ENCODE measurements around the gene EPB41L4A.
"Not testable (repeated sequence)": the region's sequence is repeated elsewhere in the genome, so short reads cannot be mapped to it uniquely, and the experiment has no call there.

Gene EPB41L4A

DNA sequence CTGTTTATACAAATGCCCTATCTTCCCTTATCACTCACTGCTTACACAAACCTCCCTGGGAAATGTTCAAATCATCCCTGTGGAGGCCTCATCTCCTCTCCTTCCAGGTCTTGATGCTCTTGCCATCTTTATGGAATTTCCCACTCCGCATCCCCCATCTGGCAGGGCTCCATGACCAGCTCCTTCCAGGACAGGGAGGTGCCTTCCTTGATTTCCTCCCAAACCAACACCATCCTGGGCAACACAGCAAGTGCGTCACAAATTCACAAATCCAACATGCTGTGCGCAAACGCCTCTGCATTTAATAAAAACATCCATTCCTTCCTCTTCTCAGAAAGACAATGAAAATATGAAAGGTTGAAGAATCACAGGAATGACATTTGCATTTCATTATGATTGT lies 51.7 kb downstream of the EPB41L4A start:
- Histone ChIP-seq H2BK120ac (ENCODE audit: low read depth, low read length) (no peak overlapping the region), H3K18ac (ENCODE audit: low read length) (no peak overlapping the region), H3K27ac (ENCODE audit: low read depth, low read length) (no peak overlapping the region), H2AK5ac (ENCODE audit: low read length) (no peak overlapping the region), H4K8ac (ENCODE audit: low read depth, low read length) (no peak overlapping the region), H3K23ac (ENCODE audit: low read length) (no peak overlapping the region), H3K79me1 (ENCODE audit: low read length) (no peaks in the 10 kb centered on the region), H3K4me2 (ENCODE audit: low read length) (no peak overlapping the region), H3K4me3 (ENCODE audit: low read length) (no peak overlapping the region), H3K79me2 (ENCODE audit: control insufficient read depth, insufficient read depth, low read length) (no peaks in the 10 kb centered on the region), H3K4me1 (ENCODE audit: control insufficient read depth, low read depth, low read length) (peaks cover 1% of the 10 kb centered on the region), H2BK15ac (replicated peaks; ENCODE audit: low read depth) (no peak overlapping the region), H3K4ac (ENCODE audit: low read depth, low read length) (no peak overlapping the region), H2BK5ac (ENCODE audit: low read length) (no peak overlapping the region), H3K9ac (ENCODE audit: low read length) (no peak overlapping the region), H3K36me3 (ENCODE audit: control insufficient read depth, insufficient read depth, low read length) (no peaks in the 10 kb centered on the region), H3K27me3 (ENCODE audit: insufficient read depth, low read length, poor library complexity) (no peaks in the 10 kb centered on the region), H3K56ac (ENCODE audit: low read length) (no peak overlapping the region), H4K5ac (ENCODE audit: low read length) (no peak overlapping the region)
- no peak for DNase-seq
- WGBS (ENCODE audit: extremely low coverage, insufficient coverage, low lambda C conversion rate), result no CpG with 5 or more reads among the region's 4 CpGs

DNA sequence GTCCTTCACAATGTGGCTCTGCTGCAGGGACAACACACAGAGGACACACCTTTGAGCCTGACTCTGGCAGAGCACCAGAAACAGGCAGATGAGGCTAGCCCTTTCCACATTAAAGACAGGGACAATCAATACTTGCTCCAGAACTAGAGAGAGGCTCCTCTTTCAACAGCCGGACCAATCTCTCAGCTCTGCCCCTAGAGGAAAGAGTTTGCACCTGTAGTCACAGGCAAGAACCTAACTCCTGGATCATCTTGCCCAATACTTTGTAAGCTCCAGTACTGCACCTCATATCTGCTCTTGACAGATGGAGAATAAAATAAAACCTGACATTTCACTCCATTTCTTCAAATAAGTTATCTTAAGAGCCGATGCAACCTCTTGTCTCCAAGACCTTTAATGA lies 52.1 kb downstream of the EPB41L4A start:
- H3K23ac ChIP-seq (ENCODE audit: low read length), result no peak overlapping the region
- H3K4me2 ChIP-seq (ENCODE audit: low read length), result no peak overlapping the region
- no peak overlapping the region for H2BK15ac ChIP-seq (replicated peaks; ENCODE audit: low read depth)
- H3K27ac ChIP-seq (ENCODE audit: low read depth, low read length), result no peak overlapping the region
- H2AK5ac ChIP-seq (ENCODE audit: low read length), result no peak overlapping the region
- peak; percentile 70 for DNase-seq
- no peaks in the 10 kb centered on the region for H3K79me1 ChIP-seq (ENCODE audit: low read length)
- H3K9ac ChIP-seq (ENCODE audit: low read length), result no peak overlapping the region
- peaks cover 1% of the 10 kb centered on the region for H3K4me1 ChIP-seq (ENCODE audit: control insufficient read depth, low read depth, low read length)
- no peaks in the 10 kb centered on the region for H3K79me2 ChIP-seq (ENCODE audit: control insufficient read depth, insufficient read depth, low read length)
- H3K56ac ChIP-seq (ENCODE audit: low read length), result no peak overlapping the region
- H3K27me3 ChIP-seq (ENCODE audit: insufficient read depth, low read length, poor library complexity), result no peaks in the 10 kb centered on the region
- no peak overlapping the region for H4K5ac ChIP-seq (ENCODE audit: low read length)
- no peak overlapping the region for H3K18ac ChIP-seq (ENCODE audit: low read length)
- no peak overlapping the region for H2BK120ac ChIP-seq (ENCODE audit: low read depth, low read length)
- H2BK5ac ChIP-seq (ENCODE audit: low read length), result no peak overlapping the region
- no peak overlapping the region for H3K4ac ChIP-seq (ENCODE audit: low read depth, low read length)
- no peak overlapping the region for H3K4me3 ChIP-seq (ENCODE audit: low read length)
- H4K8ac ChIP-seq (ENCODE audit: low read depth, low read length), result no peak overlapping the region
- no peaks in the 10 kb centered on the region for H3K36me3 ChIP-seq (ENCODE audit: control insufficient read depth, insufficient read depth, low read length)
- no CpG with 5 or more reads among the region's 2 CpGs for WGBS (ENCODE audit: extremely low coverage, insufficient coverage, low lambda C conversion rate)

DNA sequence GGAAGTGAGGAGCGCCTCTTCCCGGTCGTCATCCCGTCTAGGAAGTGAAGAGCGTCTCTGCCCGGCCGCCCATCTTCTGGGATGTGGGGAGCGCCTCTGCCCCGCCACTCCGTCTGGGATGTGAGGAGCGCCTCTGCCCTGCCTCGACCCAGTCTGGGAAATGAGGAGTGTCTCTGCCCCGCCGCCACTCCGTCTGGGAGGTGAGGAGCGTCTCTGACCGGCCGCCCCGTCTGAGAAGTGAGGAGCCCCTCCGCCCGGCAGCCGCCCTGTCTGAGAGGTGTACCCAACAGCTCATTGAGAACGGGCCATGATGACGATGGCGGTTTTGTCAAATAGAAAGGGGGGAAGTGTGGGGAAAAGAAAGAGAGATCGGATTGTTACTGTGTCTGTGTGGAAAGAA lies 58.3 kb downstream of the EPB41L4A start:
- not testable (repeated sequence) for H3K18ac ChIP-seq (ENCODE audit: low read length)
- WGBS (ENCODE audit: extremely low coverage, insufficient coverage, low lambda C conversion rate), result no CpG with 5 or more reads among the region's 26 CpGs

DNA sequence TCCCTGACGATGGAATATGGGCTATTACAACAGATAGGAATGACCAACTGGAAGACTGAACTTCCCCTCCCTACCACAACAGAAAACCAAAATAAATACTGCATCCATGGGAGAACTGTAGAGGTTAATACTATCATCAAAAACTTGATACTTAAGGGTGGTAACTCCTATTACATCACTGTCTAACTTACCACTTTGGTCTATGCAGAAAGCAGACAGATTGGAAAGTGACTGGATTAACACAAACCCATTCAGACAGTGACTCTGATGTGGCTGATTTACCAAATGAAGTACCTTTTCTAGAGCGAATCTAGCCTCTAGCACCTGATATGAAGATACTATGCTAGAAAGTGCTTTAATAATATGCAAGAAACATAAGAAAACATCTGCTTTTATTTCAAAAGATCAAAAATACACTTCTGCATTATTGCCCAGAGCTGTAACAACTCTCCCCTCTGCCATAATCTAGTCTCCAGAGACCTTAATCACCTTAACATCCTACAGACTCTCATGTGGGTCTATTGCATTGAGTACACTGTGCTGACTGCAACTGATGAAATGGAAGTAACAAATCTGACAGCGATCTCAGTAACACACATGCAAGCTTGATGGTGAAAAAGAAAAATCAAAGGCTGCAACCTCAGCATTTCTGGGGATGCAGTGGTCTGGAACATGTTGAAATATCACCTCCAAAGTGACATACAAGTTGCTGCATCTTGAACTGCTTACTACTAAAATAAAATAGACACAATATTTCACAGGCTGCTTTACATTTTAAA lies 62.7 kb downstream of the EPB41L4A start:
- no peaks in the 10 kb centered on the region for H3K27me3 ChIP-seq (ENCODE audit: insufficient read depth, low read length, poor library complexity)
- no peak overlapping the region for H3K56ac ChIP-seq (ENCODE audit: low read length)
- H3K23ac ChIP-seq (ENCODE audit: low read length), result no peak overlapping the region
- DNase-seq, result no peak
- no peak overlapping the region for H2BK5ac ChIP-seq (ENCODE audit: low read length)
- no peaks in the 10 kb centered on the region for H3K79me2 ChIP-seq (ENCODE audit: control insufficient read depth, insufficient read depth, low read length)
- no peak overlapping the region for H3K18ac ChIP-seq (ENCODE audit: low read length)
- no peak overlapping the region for H2BK15ac ChIP-seq (replicated peaks; ENCODE audit: low read depth)
- no peak overlapping the region for H3K4ac ChIP-seq (ENCODE audit: low read depth, low read length)
- no CpG with 5 or more reads among the region's 3 CpGs for WGBS (ENCODE audit: extremely low coverage, insufficient coverage, low lambda C conversion rate)
- no peak overlapping the region for H4K8ac ChIP-seq (ENCODE audit: low read depth, low read length)
- H3K4me3 ChIP-seq (ENCODE audit: low read length), result no peak overlapping the region
- H3K79me1 ChIP-seq (ENCODE audit: low read length), result no peaks in the 10 kb centered on the region
- H3K4me2 ChIP-seq (ENCODE audit: low read length), result no peak overlapping the region
- no peak overlapping the region for H2AK5ac ChIP-seq (ENCODE audit: low read length)
- no peak overlapping the region for H4K5ac ChIP-seq (ENCODE audit: low read length)
- no peaks in the 10 kb centered on the region for H3K4me1 ChIP-seq (ENCODE audit: control insufficient read depth, low read depth, low read length)
- no peak overlapping the region for H2BK120ac ChIP-seq (ENCODE audit: low read depth, low read length)
- H3K36me3 ChIP-seq (ENCODE audit: control insufficient read depth, insufficient read depth, low read length), result no peaks in the 10 kb centered on the region
- H3K27ac ChIP-seq (ENCODE audit: low read depth, low read length), result no peak overlapping the region
- H3K9ac ChIP-seq (ENCODE audit: low read length), result no peak overlapping the region

More for the DNA sequence above, 58.3 kb downstream of the EPB41L4A start:
- H3K56ac ChIP-seq (ENCODE audit: low read length); H3K9ac ChIP-seq (ENCODE audit: low read length); H3K4me3 ChIP-seq (ENCODE audit: low read length); H2AK5ac ChIP-seq (ENCODE audit: low read length); H3K27ac ChIP-seq (ENCODE audit: low read depth, low read length); H3K79me1 ChIP-seq (ENCODE audit: low read length); H2BK15ac ChIP-seq (replicated peaks; ENCODE audit: low read depth); H2BK5ac ChIP-seq (ENCODE audit: low read length); H3K36me3 ChIP-seq (ENCODE audit: control insufficient read depth, insufficient read depth, low read length); H3K4me2 ChIP-seq (ENCODE audit: low read length); DNase-seq; H3K79me2 ChIP-seq (ENCODE audit: control insufficient read depth, insufficient read depth, low read length); H3K27me3 ChIP-seq (ENCODE audit: insufficient read depth, low read length, poor library complexity); H2BK120ac ChIP-seq (ENCODE audit: low read depth, low read length); H3K4me1 ChIP-seq (ENCODE audit: control insufficient read depth, low read depth, low read length); H3K4ac ChIP-seq (ENCODE audit: low read depth, low read length); H4K5ac ChIP-seq (ENCODE audit: low read length); H3K23ac ChIP-seq (ENCODE audit: low read length); H4K8ac ChIP-seq (ENCODE audit: low read depth, low read length): not testable (repeated sequence)

DNA sequence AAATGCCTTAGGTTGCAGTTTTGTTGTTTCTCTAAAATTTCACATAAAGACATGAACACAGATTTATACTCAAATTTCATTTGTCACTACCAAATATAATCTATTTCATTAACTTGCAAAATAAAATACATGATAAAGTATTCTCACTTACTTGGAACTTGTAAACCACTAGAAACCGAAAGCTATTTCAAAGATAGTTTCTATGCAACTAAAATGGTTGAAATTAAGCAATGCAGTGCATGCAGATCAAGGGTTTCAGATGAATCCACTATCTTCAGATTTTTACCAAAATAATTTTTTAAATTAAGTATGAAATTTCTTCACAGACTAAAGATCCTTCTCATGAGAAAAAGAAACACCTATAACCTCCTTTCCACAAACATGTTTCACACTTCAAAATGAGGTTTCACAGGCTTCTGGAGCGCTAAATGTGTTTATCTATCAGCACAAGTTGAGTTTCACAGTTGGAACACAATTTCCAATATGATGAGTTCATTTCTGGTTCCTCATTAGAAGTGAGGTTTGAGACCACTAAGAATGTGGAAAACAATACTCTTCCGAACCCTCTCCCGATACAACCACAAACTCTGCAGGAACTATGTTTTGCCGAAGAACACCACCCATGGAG lies 63.9 kb downstream of the EPB41L4A start:
- Histone ChIP-seq H2BK5ac (ENCODE audit: low read length) (no peak overlapping the region), H3K4me3 (ENCODE audit: low read length) (no peak overlapping the region), H3K18ac (ENCODE audit: low read length) (no peak overlapping the region)

More for the DNA sequence above, 63.9 kb downstream of the EPB41L4A start:
- Histone ChIP-seq H4K8ac (ENCODE audit: low read depth, low read length) (no peak overlapping the region), H3K79me2 (ENCODE audit: control insufficient read depth, insufficient read depth, low read length) (no peaks in the 10 kb centered on the region), H2AK5ac (ENCODE audit: low read length) (no peak overlapping the region), H3K79me1 (ENCODE audit: low read length) (no peaks in the 10 kb centered on the region), H3K36me3 (ENCODE audit: control insufficient read depth, insufficient read depth, low read length) (no peaks in the 10 kb centered on the region), H3K56ac (ENCODE audit: low read length) (no peak overlapping the region), H4K5ac (ENCODE audit: low read length) (no peak overlapping the region), H3K4me1 (ENCODE audit: control insufficient read depth, low read depth, low read length) (no peaks in the 10 kb centered on the region), H3K4me2 (ENCODE audit: low read length) (no peak overlapping the region), H3K27ac (ENCODE audit: low read depth, low read length) (no peak overlapping the region), H3K23ac (ENCODE audit: low read length) (no peak overlapping the region), H3K9ac (ENCODE audit: low read length) (no peak overlapping the region), H2BK15ac (replicated peaks; ENCODE audit: low read depth) (no peak overlapping the region), H2BK120ac (ENCODE audit: low read depth, low read length) (no peak overlapping the region), H3K4ac (ENCODE audit: low read depth, low read length) (no peak overlapping the region), H3K27me3 (ENCODE audit: insufficient read depth, low read length, poor library complexity) (no peaks in the 10 kb centered on the region)
- 100% methylated on average over 1 of the region's 5 CpGs for WGBS (ENCODE audit: extremely low coverage, insufficient coverage, low lambda C conversion rate)
- DNase-seq, result no peak

Measured in mesendoderm (in vitro differentiated cells).